ENCODE measurements around the gene PTOV1.

PTOV1 gene

DNA sequence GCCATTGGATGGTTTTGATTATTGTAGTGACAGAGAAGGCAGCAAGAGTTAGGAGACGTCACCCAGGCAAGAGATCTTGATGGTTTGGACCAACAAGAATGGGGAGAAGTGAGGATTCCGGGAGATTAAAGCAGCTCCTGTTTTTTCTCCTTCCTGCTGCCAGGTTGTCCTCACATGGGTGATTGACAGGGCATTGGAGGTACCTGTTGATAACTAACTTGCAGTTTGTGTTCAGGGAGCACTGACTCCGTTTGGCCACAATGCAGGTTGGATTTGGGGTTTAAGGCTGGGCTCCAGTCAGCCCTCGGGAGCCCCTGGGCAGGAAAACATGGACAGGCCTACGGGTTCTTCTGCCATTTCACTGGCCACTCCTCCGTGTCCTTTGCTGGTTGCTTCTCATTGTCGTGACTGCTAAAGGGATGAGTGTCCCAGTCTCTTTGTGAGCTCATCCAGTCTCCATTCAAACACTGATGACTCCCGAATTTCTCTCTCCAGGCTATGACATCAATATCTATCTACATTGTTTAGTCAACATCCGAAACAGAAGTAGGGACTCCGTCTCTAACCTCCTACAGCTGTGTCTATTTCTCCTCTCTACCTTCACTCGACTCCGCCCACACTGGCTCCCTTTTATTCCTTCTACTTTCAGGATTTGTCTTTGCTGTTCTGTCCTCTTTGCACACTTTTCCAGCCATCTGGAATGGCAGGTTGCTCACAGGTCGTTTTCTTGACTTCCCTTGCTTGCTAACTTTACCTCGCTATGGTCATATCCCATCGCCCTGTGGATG is 1.3 kb upstream of the PTOV1 start:
- peaks cover 17% of the 10 kb centered on the region for H3K36me3 ChIP-seq (ENCODE audit: control insufficient read depth, low read length)
- H3K27me3 ChIP-seq (ENCODE audit: control insufficient read depth, low read length): no peaks in the 10 kb centered on the region; the same call in 1 of the 2 replicates
- TF ChIP-seq CTCF (IDR thresholded peaks at IDR 0.05; ENCODE audit: low read depth, low read length, poor library complexity, severe bottlenecking) (no peak), EZH2phosphoT487 (IDR thresholded peaks at IDR 0.05; ENCODE audit: borderline replicate concordance, low read length) (no peak)
- no peaks in the 10 kb centered on the region for H3K9me2 ChIP-seq (replicated peaks; ENCODE audit: control insufficient read depth, low read length)
- peaks cover 29% of the 10 kb centered on the region for H3K79me2 ChIP-seq (ENCODE audit: control insufficient read depth, low read length)
- H3K9me3 ChIP-seq (ENCODE audit: control insufficient read depth, insufficient read depth, low read length): no peaks in the 10 kb centered on the region
- H3K4me3 ChIP-seq (ENCODE audit: low read length): peak overlapping the region; percentile 81
- H3F3A ChIP-seq (ENCODE audit: control insufficient read depth, insufficient read depth): peaks cover 20% of the 10 kb centered on the region
- peaks cover 54% of the 10 kb centered on the region for H3K4me1 ChIP-seq (ENCODE audit: control insufficient read depth, low read length)
- peaks cover 13% of the 10 kb centered on the region; the same call in 1 of the 2 replicates for H4K20me1 ChIP-seq (ENCODE audit: control insufficient read depth, insufficient read depth, low read depth, low read length)
- no peak overlapping the region for H3K27ac ChIP-seq (ENCODE audit: low read depth, low read length)
- H3K4me2 ChIP-seq (ENCODE audit: low read length): peak overlapping the region; percentile 57

GRCh38 chr19:49850221-49850486 is 805 bp upstream of the PTOV1 start:
- Histone ChIP-seq H3K4me3 (ENCODE audit: low read length) (peak overlapping the region; percentile 81), H4K20me1 (ENCODE audit: control insufficient read depth, insufficient read depth, low read depth, low read length) (peaks cover 13% of the 10 kb centered on the region; the same call in 1 of the 2 replicates), H3K9me3 (ENCODE audit: control insufficient read depth, insufficient read depth, low read length) (no peaks in the 10 kb centered on the region), H3K4me2 (ENCODE audit: low read length) (peak overlapping the region; percentile 57), H3K9me2 (replicated peaks; ENCODE audit: control insufficient read depth, low read length) (no peaks in the 10 kb centered on the region), H3K36me3 (ENCODE audit: control insufficient read depth, low read length) (peaks cover 21% of the 10 kb centered on the region), H3K27ac (ENCODE audit: low read depth, low read length) (peak overlapping the region; percentile 83; the same call in 1 of the 2 replicates), H3K27me3 (ENCODE audit: control insufficient read depth, low read length) (no peaks in the 10 kb centered on the region; the same call in 1 of the 2 replicates), H3K4me1 (ENCODE audit: control insufficient read depth, low read length) (peaks cover 49% of the 10 kb centered on the region), H3K79me2 (ENCODE audit: control insufficient read depth, low read length) (peaks cover 33% of the 10 kb centered on the region), H3F3A (ENCODE audit: control insufficient read depth, insufficient read depth) (peaks cover 17% of the 10 kb centered on the region)
- TF ChIP-seq CTCF (IDR thresholded peaks at IDR 0.05; ENCODE audit: low read depth, low read length, poor library complexity, severe bottlenecking) (no peak), EZH2phosphoT487 (IDR thresholded peaks at IDR 0.05; ENCODE audit: borderline replicate concordance, low read length) (no peak)

GRCh38 chr19:49851456-49852259 is 699 bp downstream of the PTOV1 start:
- Histone ChIP-seq H3K79me2 (ENCODE audit: control insufficient read depth, low read length) (peaks cover 33% of the 10 kb centered on the region), H3K4me1 (ENCODE audit: control insufficient read depth, low read length) (peaks cover 45% of the 10 kb centered on the region), H3K27me3 (ENCODE audit: control insufficient read depth, low read length) (no peaks in the 10 kb centered on the region; the same call in 1 of the 2 replicates), H3K9me2 (replicated peaks; ENCODE audit: control insufficient read depth, low read length) (no peaks in the 10 kb centered on the region), H3F3A (ENCODE audit: control insufficient read depth, insufficient read depth) (peaks cover 8% of the 10 kb centered on the region), H3K27ac (ENCODE audit: low read depth, low read length) (peak overlapping the region; percentile 83; the same call in 1 of the 2 replicates), H3K9me3 (ENCODE audit: control insufficient read depth, insufficient read depth, low read length) (no peaks in the 10 kb centered on the region), H3K4me2 (ENCODE audit: low read length) (peak overlapping the region; percentile 99), H3K4me3 (ENCODE audit: low read length) (peak overlapping the region; percentile 81), H4K20me1 (ENCODE audit: control insufficient read depth, insufficient read depth, low read depth, low read length) (peaks cover 13% of the 10 kb centered on the region; the same call in 1 of the 2 replicates), H3K36me3 (ENCODE audit: control insufficient read depth, low read length) (peaks cover 34% of the 10 kb centered on the region)
- TF ChIP-seq EZH2phosphoT487 (IDR thresholded peaks at IDR 0.05; ENCODE audit: borderline replicate concordance, low read length): no peak
- TF ChIP-seq CTCF (IDR thresholded peaks at IDR 0.05; ENCODE audit: low read depth, low read length, poor library complexity, severe bottlenecking): peak; percentile 1

Data from DOHH2 (cell line).